Measurements from ENCODE around the gene TIMM13.
"Not testable (repeated sequence)": the region's sequence is repeated elsewhere in the genome, so short reads cannot be mapped to it uniquely, and the experiment has no call there.

The TIMM13 gene

GRCh38 chr19:2429917-2430535, 2.6 kb upstream of the TIMM13 start:
- DNase-seq: no peak

- no peak for DNase-seq
Measured at GRCh38 chr19:2428756-2429711, 1.6 kb upstream of the TIMM13 start.

GRCh38 chr19:2428321-2428690, 920 bp upstream of the TIMM13 start:
- no peak for DNase-seq

- DNase-seq: peak; percentile 67
Measured at GRCh38 chr19:2426611-2427428, 566 bp downstream of the TIMM13 start.

GRCh38 chr19:2425622-2426581, 1.5 kb downstream of the TIMM13 start:
- no peak for DNase-seq

- DNase-seq: peak; percentile 74
Measured at GRCh38 chr19:2424686-2425621, 2.4 kb downstream of the TIMM13 start.

GRCh38 chr19:2423915-2424685, 3.3 kb downstream of the TIMM13 start:
- no peak for DNase-seq

- DNase-seq: peak; percentile 76
Measured at GRCh38 chr19:2423071-2423914, 4.1 kb downstream of the TIMM13 start.

- DNase-seq: no peak
Measured at GRCh38 chr19:2421581-2422306, 5.6 kb downstream of the TIMM13 start.

GRCh38 chr19:2420490-2420889, 6.9 kb downstream of the TIMM13 start:
- DNase-seq: no peak

GRCh38 chr19:2419754-2420153, 7.6 kb downstream of the TIMM13 start:
- DNase-seq: no peak

GRCh38 chr19:2417881-2418406, 9.4 kb downstream of the TIMM13 start:
- no peak for DNase-seq

- DNase-seq: not testable (repeated sequence)
Measured at GRCh38 chr19:2417436-2417835, 9.9 kb downstream of the TIMM13 start.

- no peak for DNase-seq
Measured at GRCh38 chr19:2416321-2417097, 10.9 kb downstream of the TIMM13 start.

- no peak for DNase-seq
Measured at GRCh38 chr19:2415973-2416319, 11.4 kb downstream of the TIMM13 start.

GRCh38 chr19:2415281-2415972, 12.0 kb downstream of the TIMM13 start:
- no peak for DNase-seq

GRCh38 chr19:2413629-2414028, 13.8 kb downstream of the TIMM13 start:
- no peak for DNase-seq
